Suppressor macrophage treated with lipopolysaccharide for 4 hours (primary cell): ENCODE data around the gene HID1.

Experiments used
- DNase-seq: peaks from one replicate; pipeline ENCODE4 v3.0.0-alpha.2; 2020

HID1 gene

GRCh38 chr17:74964988-74965622 is 7.5 kb downstream of the HID1 start:
- DNase-seq, result no peak

DNA sequence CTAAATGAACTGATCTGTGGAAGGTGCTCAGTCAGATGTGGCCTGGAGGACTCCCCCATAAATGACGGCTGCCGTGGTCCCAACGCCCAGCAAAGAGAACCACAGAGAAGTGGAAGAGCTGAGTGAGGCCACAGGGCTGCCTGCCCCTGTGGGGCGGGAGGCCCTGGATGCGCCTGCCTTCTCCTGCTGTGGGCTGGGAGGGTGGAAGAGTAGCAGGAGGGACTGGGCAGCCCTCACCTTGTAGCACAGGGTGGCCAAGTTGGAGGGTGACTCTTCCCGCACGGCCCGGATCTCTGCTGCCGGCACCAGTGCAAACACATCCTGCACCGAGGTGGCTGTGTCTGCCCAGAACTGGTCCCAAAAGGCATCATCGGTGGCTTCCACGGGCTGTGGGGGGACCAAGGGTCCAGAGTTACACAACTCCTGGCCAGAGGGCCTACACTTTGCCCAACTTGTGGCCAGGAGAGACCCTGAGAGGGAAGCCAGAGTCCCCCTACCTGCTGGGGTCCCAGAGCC is 8.3 kb downstream of the HID1 start:
- no peak for DNase-seq

DNA sequence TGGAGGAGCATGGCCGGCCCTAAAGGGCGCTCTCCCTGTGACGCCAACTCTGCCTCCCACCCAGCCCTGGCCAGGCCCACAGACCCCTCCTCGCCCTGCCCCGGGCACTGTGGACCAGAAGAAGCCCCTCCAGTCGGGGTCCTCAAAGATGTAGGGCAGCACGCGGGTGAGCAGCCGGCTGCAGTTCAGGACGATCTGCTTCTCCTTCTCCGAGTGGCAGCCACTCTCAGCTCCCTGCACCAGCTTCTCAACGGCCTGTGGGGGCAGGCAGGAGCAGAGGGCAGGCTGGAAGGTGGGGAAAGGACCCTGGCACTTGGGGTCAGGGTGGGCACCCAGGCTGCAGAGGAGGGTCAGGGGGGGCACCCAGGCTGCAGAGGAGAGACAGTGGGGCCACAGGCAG is 8.9 kb downstream of the HID1 start:
- no peak for DNase-seq

GRCh38 chr17:74962622-74963394 is 9.8 kb downstream of the HID1 start:
- DNase-seq, result no peak

DNA sequence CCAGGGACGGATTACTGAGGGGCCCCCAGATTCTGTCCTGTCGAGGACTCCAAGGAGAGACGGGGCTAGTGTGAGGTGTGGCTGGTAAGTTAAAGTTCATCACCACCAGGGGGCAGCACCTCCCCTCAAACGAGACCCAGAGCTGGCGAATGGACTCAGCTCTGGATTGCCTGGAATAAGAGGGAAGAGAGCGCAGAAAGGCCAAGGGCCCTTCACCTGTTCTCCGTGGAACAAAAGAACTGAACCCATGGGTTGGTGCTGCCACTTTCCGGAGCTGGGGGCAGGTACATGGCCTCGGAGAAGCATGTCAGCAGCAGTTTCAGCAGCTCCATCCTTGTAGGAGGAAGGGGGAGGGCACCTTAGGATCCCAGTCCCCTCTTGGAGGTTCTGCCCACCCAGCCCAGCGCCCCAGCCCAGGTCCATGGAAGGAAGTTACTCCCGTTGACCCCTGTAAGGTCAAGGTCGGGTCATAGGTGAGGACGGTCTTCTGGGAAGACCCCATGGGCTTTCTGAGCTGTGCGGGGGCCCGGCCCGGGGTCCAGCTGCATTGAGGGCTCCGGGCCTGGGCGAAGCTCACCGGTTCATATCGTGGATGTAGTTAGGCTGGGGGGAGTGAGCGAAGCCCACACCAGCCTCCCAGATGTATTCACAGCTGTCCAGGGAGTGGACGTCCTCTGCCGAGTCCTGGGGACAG is 10.8 kb downstream of the HID1 start:
- DNase-seq, result peak; percentile 92

GRCh38 chr17:74960570-74961342 is 11.8 kb downstream of the HID1 start:
- peak; percentile 29 for DNase-seq

- no peak for DNase-seq
Measured at GRCh38 chr17:74959826-74960515, 12.6 kb downstream of the HID1 start.

GRCh38 chr17:74957935-74958740 is 14.4 kb downstream of the HID1 start:
- DNase-seq, result peak; percentile 83

DNA sequence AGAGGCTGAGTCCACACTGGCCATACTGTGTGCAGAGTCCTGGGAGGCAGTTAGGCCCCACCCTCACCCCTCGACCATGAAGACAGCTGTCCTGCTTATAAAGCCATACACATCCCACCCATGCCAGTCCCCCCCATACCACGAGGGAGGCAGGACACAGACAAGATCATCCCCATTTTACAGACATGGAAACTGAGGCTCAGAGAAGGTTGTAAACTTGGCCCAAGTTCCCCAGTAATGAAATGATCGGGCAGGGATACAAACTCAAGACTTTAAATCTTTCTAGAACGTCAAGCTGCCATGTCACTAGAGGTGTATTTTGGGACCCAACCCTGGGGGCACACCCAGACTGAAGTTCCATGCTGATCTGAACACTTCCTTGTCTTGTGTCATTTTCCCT is 16.5 kb downstream of the HID1 start:
- no peak for DNase-seq

- DNase-seq, result no peak
Measured at GRCh38 chr17:74954665-74955421, 17.7 kb downstream of the HID1 start.

GRCh38 chr17:74954115-74954514 is 18.4 kb downstream of the HID1 start:
- DNase-seq, result no peak

DNA sequence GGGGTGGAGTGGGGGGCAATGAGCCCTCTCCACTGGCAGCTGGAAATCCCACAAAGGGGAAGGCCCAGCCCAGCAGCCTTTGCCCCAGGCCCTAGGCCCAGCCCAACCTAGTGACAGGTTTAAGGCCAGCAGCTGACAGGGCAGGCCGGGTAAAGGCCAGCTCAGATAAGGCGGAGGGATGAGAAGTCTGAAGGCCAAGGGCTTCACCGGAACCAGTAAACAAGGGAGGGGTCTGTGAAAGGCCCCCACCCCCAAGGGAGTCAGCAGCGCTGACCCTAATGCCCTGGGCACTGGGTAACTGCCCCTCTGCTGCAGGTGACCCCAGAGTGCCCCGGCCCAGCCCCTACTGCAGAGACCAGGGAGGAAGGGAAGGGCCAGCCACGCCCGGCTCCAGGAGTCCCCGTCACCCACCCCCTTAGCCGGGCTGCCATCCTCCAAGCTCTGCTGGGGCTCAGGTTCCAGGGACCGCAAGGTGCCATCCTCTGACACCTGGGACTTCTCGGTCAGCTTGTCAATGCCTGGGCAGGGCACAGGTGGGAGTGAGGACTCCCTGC is 19.3 kb downstream of the HID1 start:
- DNase-seq, result no peak

GRCh38 chr17:74952431-74953133 is 20.0 kb downstream of the HID1 start:
- DNase-seq, result no peak

DNA sequence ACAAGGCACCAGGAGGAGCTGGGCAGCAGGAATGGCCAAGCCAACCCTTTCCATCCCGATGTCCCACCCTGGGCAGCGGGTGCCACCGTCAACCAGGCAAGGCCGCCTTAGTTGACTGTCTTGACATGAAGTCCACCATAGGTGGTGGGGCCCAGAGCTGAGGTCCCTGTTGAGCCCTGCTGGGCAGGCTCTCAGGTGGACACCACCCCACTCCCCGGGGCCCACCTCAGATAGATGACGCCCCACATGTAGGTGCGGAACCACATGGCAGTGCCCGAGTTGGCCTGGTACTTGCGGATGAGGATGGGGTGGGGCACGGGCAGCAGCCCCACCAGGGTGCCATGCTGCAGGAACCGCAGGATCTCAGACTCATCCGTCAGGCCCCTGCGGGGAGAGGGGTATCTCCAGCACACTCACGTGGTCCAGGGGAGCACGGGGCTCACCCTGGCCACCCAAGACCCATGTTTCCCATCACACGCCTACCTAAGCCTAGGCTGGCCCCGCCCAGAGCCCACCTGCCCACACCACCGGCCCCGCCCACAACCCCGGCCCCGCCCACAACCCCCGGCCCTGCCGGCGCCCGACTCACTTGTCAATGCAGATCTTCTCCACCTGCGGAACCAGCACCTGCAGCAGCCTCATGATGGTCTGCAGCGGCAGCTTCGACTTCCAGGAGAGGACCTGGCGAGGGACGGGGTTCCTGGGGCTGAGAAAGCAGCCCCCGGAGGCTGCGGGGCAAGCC is 20.7 kb downstream of the HID1 start:
- no peak for DNase-seq

- DNase-seq, result no peak
Measured at GRCh38 chr17:74951065-74951464, 21.5 kb downstream of the HID1 start.

DNA sequence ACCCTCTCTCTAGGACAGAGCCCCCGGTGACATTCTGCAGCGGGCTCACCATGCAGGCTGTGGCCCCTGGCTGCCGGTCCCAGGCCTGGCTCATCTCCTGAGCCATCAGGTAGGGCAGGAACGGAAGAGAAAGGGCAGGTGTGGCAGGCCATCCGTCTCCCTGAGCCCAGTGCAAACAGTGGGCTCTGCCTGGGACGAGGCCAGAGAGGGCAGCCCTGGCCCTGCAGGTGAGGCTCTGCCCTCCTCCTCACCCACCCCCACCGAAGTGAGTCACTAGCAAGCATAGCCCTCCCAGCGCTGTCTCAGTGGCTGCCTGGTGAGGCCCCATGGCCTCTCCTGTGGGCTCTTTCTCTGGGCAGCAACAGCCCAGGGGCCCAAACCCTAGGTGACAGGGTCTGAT is 22.4 kb downstream of the HID1 start:
- no peak for DNase-seq

- no peak for DNase-seq
Measured at GRCh38 chr17:74949455-74950115, 23.0 kb downstream of the HID1 start.

DNA sequence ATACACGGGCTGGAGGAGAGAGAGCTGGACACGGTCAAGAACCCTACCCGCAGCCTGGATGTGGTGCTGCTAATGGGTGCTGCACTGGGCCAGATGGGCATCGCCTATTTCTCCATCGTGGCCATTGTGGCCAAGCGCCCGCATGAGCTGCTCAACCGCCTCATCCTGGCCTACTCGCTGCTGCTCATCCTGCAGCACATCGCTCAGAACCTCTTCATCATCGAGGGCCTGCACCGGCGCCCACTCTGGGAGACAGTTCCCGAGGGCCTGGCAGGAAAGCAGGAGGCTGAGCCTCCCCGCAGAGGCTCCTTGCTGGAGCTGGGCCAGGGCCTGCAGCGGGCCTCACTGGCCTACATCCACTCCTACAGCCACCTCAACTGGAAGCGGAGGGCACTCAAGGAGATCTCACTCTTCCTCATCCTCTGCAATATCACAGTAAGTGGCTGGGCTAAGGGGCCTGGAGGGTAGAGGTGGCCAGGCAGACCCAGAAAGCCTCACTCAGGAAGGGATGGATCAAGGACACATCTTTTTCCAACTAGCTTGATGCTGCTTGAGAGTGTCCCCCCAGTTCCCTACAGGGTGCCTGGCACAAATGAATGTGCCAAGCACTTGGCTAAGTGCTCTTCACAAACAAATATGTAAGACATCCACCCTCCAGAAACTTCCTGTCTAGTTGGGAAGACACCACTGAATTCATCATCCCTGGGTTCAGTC is 25.4 kb downstream of the HID1 start:
- DNase-seq, result no peak
